Stimulated activated CD8-positive, alpha-beta memory T cell treated with anti-CD3 and anti-CD28 coated beads, Interleukin-15, amount 100 ng/mL, for 24 hours (primary cell): Measurements from ENCODE around the gene KLF15.

Experiments
- DNase-seq: peaks from one replicate; pipeline ENCODE4 v3.0.0-alpha.2; 2020; ENCODE audit warnings: low read depth

Gene KLF15

GRCh38 chr3:126360714-126361060 is 3.5 kb upstream of the KLF15 start:
- DNase-seq: no peak

DNA sequence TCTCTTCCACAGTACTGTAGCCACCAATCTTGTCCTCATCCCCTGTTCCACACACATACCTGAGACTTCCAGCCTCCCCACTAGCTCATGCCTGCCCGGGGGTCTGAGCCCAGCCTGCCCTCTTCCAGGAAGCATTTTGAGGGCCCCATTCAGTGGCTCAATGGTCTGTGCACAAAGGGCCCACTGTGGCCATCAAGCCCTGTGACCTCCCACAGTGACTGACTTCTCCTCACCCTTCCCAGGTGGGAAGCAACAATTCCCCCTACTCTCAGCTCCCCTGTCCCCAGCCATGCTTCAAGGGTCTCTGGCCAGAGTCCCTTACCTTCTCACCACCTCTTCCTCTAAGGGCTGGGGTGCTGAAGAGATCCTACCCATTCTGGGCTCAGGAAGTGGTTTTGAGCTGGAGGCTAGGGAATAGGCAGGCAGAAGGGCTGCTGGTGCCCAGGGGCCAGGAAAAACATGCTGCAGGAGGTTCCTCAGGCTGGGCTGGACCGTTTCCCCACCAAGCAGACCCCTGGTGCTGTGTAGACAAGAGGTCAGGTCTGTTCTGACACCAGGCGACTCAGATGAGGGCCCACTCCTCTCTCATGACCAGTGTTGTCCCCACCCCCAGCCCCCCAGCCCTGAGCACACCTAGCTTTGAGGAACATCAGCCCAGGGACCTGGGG is 3.0 kb upstream of the KLF15 start:
- no peak for DNase-seq

DNA sequence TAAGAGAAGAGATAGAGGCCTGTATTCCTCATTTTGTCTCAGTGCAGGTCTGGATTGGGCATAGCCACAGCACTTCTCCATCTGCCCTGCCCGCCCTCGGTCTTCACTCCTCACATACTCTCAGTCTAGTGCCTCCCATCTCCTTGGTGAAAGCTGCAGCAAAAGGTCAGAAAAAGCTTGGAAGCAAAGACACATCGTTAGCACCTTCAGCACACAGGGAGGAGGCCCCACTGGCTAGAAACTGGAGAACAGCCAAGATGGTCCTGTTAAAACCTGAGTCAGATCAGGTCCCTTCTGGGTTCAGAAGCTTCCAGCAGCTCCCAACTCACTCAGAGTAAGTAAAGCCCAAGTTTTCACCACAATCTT is 1.6 kb upstream of the KLF15 start:
- no peak for DNase-seq

DNA sequence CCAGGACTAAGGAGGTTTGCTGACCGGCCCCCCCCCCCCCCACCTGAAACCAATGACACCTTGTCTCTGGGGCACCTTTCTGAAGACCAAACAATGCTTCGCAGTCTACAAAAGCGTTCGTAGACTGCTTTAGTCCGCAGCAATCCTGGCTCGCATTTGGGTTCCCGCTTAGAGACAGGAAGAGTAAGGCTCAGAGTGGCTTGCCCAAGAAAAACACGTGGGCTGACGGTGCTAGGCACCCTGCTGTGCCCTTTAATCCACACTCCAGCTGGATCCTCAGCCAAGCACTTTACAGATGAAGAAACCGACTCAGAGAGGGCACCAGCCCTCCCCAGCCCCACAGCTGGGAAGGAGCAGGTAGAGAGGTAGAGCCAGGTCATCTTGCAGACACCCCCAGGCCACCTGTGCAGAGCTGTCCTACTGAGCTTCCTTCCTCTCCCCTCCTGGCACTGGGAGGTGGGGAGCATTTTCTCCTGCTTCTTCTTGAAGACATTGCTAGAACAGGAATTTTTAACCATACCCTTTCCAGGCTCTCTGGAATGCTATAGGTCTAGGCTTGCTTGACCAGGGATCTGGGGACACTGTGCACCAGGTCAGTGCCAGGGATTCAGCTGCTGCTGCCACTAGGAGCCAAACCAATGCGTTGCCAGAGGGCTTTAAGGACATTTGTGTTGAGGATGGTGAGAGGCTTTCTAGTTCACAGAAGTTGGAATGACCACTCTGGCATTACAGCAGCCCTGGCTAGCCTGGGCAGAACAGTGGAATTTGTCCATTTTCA is 1.0 kb upstream of the KLF15 start:
- no peak for DNase-seq

GRCh38 chr3:126356373-126357264 is 589 bp downstream of the KLF15 start:
- no peak for DNase-seq

GRCh38 chr3:126355777-126356372 is 1.3 kb downstream of the KLF15 start:
- no peak for DNase-seq

DNA sequence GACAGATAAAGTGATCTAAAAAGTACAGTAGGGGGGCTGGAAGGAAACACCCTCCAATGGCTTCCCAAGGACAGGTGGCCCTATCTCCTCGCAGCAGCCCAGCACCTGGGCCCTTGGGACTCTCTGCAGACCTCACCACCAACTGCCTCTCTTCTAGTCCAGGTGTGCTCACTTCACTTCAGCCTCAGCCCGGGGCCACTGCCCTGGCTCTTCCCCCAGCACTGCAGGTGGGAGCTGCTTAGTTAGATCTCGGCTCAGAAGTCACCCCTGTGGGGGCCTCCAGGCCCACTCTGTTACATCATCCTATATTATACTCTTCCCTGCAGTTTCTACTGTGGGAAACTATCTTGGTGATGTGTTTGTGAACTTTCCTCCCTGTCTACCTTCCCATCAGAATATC is 2.0 kb downstream of the KLF15 start:
- no peak for DNase-seq

DNA sequence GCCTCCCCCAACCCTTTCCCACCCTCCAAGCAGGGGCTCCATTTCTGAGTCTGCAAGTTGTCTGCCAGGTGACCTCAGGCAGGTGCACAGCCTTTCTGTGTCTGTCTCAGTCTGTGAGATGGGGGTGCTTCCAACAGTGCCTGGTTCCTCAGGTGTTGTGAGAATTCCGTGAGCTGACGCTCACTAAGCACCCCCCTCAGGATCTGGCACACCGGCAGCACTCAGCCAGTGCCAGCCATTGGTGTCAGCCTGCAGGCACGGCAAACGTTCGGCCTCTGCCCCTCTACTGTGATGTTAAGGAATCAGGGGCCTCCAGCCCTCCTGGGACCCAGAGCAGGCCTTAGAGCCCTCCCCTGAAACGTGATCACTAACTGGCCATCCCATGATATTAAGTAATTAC is 2.4 kb downstream of the KLF15 start:
- DNase-seq: no peak

DNA sequence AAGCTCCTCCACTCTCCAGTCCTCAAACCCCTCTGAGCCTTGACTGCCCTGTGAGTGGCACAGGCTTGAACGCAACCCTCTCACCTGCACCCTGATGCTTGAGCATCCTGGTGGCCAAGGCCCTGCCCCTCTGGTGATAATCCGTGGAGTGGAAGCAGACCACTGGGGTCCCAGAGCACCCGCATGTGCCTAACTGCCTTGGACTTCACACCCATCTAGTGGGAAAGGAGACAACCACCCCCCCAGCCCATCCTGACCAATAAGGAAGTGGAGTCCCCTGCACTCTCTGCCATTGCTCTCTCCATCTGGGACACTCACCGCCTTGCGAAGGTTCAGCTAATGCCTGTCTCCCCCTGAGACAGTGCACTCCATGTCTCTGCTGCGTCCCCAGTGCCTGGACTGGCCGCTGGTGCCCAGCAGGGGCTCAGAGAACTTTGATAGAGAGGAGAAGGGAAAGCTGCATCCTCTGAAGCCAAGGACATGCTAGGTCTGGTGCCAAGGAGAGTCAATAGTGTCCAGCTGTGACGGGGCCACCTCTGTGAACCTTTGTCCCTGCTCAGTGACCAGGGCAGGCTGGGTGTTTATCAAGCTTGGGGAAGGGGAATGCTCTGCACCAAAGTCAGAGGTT is 3.4 kb downstream of the KLF15 start:
- no peak for DNase-seq

DNA sequence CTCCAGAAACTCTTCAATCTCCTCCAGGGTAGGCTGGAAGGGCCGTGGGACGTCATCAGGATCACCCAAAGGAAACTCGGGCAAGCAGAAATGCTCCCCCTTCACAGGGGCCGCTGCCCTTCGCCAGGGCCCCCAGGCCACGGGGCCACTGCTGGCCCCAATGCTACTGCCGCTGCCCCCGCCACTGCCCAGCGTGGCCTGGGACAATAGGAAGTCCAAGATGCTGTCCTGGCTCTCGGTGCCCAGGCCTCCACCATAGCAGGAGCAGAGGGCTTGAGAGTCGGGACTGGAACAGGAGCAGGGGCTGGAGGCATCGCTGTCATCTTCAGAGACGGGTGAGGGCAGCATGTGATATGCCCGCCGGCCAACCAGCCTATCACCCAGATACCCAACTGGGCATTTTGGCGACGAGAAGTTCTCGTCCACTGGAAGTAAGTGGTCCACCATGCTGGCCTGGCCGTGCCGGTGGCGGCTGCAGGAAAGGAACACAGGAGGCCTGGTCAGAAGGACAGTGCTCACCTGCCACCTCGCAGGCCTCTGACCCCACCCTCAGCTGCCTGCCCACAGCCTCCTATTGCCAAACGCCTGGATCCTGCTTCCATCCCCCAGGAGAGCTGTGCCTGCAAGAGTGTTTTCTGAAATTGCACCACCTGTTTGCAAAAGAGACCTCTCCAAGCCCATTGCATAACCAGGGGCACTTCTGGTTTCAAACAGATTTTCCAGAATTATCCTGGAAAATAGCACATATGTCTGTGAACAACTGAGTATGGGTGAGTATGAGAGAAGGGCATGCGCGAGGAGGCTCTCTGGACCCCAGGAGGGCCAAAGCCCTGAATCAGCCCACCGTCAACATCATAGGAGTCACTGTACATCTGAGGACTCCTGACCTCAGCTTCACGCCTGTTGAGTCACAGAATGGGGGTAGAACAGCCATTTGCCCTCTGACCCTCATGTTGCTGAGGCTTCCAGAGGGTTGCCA is 4.4 kb downstream of the KLF15 start:
- DNase-seq: no peak

GRCh38 chr3:126351771-126352475 is 5.3 kb downstream of the KLF15 start:
- no peak for DNase-seq

GRCh38 chr3:126351086-126351770 is 6.0 kb downstream of the KLF15 start:
- no peak for DNase-seq

DNA sequence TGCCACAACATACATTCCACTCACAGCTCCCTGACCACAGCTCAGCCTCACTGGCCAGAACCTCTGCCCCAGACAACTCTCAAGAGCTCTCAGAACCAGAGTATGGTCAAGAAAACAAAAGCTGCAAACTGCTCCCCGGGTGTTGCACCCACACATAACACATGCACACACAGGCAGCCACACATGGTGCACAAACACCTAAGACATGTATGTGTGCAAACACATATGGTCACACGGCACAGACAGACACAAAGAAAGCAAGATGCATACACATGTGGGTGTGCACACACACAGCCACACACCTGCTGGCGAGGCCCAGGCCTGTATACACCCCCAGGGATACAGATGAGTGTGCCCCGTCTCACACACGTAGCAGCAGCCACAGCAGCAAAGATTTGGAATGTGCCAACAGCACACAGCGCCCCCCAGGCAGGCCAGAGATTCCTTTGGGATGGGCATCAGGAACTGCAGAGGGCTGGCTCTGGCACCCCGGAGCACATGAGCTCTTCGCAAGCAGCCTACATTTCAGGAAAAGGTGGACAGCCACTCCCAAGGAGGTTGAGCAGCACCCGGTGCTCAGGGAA is 6.6 kb downstream of the KLF15 start:
- DNase-seq: no peak

DNA sequence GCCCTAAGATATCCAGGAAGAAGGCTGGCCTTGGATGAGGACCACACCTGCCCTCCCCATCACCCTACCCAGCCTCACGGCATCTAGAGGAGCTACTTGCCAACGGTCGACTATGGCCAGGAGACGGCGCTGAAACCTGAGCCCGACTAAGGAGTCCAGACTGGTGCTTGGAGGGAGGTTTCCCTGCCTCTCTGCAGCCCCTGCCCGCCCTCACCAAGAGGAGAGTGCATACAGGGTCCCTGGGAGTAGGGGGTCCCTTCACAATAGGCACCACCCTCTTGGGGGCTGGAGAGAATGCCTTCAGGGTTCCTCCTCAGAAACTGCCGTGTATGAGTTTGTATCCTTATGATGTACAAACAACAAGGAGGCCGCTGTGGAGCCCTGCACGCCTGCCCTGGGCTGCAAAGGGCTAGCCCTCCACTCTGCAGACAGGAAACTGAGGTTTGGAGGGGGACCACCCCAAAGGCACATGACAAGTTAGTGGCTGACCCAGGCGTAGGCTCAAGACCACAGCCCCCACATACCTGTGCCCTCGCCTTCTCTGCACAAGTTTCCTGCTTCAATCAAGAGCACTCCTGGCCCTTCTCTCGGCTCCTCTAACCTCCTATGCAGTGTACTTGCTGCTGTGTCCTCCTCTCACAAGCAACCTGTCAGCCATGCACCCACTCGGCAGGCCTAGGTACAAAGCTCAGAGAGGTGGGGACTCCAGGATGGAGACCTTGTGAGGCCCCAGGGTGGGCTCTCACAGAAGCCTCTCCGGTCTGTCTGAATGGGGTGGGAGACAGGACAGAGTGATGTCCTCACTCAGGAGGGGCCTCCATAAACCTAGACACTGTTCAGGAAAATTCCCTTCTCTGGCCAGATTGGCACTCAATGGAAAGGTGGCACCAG is 7.4 kb downstream of the KLF15 start:
- no peak for DNase-seq

DNA sequence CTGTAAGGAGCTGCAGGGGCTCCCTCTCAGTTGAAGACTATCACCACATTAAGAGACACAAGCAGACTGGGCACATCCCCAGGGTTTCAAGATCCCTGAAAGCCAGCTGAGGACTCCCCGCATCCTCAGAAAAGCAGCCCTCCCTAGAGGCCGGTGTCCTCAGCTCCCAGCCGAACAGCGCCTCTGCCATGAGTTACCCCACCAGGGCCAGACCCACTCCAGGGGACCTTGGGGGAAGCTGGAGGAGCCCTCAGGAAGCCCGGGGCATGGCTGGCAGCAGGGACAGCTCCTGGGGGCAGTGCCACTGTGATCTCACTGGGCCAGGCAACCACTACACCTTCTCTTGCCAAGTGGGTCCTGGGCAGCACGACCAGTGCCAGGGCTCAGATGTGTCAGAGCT is 8.1 kb downstream of the KLF15 start:
- DNase-seq: no peak

DNA sequence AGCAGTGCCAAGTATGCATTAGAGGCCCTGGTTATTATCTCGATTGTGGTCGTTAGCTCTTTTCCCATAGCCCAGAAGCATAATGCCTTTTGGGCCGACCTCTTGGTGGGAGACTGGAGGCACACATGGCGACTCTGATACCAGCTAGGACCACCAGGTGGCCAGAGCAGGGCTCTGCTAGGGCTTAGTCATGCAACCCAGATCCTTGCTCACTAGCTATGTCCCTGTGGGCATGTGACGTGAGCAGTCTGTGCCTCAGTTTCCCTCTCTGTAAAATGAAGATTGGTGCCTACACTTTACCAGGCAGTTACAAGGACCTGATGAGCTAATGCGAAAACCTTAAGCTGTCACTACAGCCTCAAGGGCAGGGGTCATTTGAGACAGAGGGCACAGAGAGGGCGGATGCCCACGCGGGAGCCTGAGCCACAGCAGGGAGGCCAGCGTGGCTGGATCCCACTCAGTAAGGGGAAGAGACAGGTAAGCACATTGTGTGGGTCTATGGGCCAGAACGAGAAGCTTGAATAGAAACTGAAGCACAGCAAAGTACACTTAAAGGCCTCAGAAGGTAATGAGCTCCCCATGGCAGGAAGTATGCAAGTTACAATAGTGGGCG is 8.8 kb downstream of the KLF15 start:
- DNase-seq: no peak

DNA sequence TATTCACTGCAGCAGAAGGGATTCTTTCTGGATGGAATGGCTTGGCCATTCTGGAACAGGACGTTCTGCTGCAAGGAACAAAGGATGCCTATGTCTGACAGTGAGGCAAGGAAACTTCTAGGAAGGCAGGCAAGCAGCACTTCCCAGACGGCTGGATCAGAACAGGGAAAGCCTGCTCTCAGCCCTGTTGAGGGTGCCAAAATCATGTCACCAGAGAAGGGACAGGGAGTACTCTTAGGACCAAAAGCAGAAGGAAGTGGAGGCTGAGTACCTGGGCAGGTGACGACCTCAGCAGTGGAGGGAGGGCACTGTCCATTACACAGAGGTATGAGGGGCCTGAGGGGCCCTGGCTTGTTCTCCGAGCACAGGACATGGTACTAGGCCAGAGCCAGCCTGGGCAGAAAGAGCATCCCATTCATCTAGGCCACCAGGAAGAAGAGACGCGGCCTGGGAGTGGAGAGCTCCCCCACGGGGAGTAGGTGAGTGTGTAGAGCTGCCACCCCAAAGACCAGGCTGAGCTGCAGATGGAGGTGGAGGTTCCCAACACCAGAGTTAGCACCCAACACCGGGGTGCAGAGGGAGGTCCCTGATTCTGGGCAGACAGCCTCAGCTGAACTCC is 9.6 kb downstream of the KLF15 start:
- no peak for DNase-seq
